ENCODE results near the gene STX1A.

- TF ChIP-seq POLR2A (IDR thresholded peaks at IDR 0.05; ENCODE audit: low read length) (no peak), MYC (IDR thresholded peaks at IDR 0.05; ENCODE audit: borderline replicate concordance, low read length) (no peak)
Measured at GRCh38 chr7:73702226-73702625, 17.2 kb downstream of the STX1A start.

All from A549 (cell line).